HepG2 (cell line): ENCODE data around the gene CFAP45.

Experiments used
- CTCF ChIP-seq: sonication (generic); formaldehyde crosslinking; IDR thresholded peaks from 2 replicates; pipeline ENCODE4 v1.5.0; 2020; ENCODE audit warnings: mild to moderate bottlenecking, missing genetic modification reagents, moderate library complexity
- ELK4 ChIP-seq: sonication (generic); formaldehyde crosslinking; IDR thresholded peaks from 2 replicates; pipeline ENCODE4 v1.9.0; 2021; ENCODE audit warnings: missing genetic modification reagents, borderline replicate concordance
- HMGXB4 ChIP-seq, 2 experiments: sonication (generic) in 1 of 2; formaldehyde crosslinking in 1 of 2; IDR thresholded peaks; 2 replicates each; pipeline versions ENCODE4 v1.4.0 to v1.6.1; 2018 to 2020; ENCODE audit warnings: missing genetic modification reagents in 2 of 2, borderline replicate concordance in 1 of 2, low read depth in 1 of 2, mild to moderate bottlenecking in 1 of 2, missing biosample characterization in 1 of 2
- IRF1 ChIP-seq: sonication (generic); formaldehyde crosslinking; IDR thresholded peaks from 2 replicates; pipeline ENCODE4 v1.4.0; 2020; ENCODE audit warnings: low read depth, mild to moderate bottlenecking, missing genetic modification reagents
- POLR2AphosphoS5 ChIP-seq: IDR thresholded peaks from 2 replicates; pipeline ENCODE4 v1.6.1; 2012; ENCODE audit warnings: low read depth, low read length
- ZMYM3 ChIP-seq: sonication (generic); formaldehyde crosslinking; IDR thresholded peaks from 2 replicates; pipeline ENCODE4 v1.5.1; 2020; ENCODE audit warnings: mild to moderate bottlenecking, missing genetic modification reagents
- ZNF609 ChIP-seq: sonication (generic); formaldehyde crosslinking; IDR thresholded peaks from 2 replicates; pipeline ENCODE4 v1.4.0; 2020; ENCODE audit warnings: mild to moderate bottlenecking, missing genetic modification reagents, borderline replicate concordance

GRCh38 chr1:159934136-159935039 is 34.4 kb upstream of the CFAP45 start:
- TF ChIP-seq HMGXB4 (CRISPR knock-in tag; IDR thresholded peaks at IDR 0.05; ENCODE audit: borderline replicate concordance in 1 of 2, low read depth in 1 of 2) (no peak), CTCF (no peak), ZMYM3 (CRISPR knock-in tag) (no peak), IRF1 (no peak), POLR2AphosphoS5 (no peak), ELK4 (no peak), ZNF609 (CRISPR knock-in tag) (no peak)
